ENCODE results near the gene LINC00632.

DNA sequence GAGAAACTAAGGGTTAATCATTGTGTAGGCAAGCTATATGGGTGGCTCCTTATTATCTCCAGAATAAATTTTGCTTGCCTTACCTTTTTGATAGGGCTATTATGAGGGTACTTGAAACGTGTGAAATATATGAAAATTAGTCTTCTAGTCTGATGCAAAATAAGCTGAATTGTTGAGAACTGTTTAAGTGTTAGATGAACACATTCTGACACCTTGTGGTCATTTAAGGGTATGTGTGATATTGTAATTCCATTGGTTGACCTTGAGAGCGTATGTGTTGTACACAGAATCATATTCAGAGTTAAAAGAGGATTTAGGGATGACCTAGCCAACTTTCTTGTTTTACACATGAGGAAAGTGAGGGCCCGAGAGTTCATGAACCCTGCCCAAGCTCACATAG is 44.6 kb upstream of the LINC00632 start:
- TF ChIP-seq, protein P1, sequence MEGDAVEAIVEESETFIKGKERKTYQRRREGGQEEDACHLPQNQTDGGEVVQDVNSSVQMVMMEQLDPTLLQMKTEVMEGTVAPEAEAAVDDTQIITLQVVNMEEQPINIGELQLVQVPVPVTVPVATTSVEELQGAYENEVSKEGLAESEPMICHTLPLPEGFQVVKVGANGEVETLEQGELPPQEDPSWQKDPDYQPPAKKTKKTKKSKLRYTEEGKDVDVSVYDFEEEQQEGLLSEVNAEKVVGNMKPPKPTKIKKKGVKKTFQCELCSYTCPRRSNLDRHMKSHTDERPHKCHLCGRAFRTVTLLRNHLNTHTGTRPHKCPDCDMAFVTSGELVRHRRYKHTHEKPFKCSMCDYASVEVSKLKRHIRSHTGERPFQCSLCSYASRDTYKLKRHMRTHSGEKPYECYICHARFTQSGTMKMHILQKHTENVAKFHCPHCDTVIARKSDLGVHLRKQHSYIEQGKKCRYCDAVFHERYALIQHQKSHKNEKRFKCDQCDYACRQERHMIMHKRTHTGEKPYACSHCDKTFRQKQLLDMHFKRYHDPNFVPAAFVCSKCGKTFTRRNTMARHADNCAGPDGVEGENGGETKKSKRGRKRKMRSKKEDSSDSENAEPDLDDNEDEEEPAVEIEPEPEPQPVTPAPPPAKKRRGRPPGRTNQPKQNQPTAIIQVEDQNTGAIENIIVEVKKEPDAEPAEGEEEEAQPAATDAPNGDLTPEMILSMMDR (IDR thresholded peaks at IDR 0.05): peak in 3 of 5 experiments; percentile 13 to 39 (median 31)
- TF ChIP-seq POLR2A (IDR thresholded peaks at IDR 0.05) (no peak), EP300 (IDR thresholded peaks at IDR 0.05) (no peak)
